COLO829 (cell line): ENCODE data around the gene ADGRE3.
A peak's percentile ranks its signal among the peaks of the same experiment; 100 is the strongest.

Experiments used
- DNase-seq: peaks from one replicate; pipeline ENCODE4 v3.0.0; 2012; ENCODE audit warnings: low spot score

ADGRE3 gene

DNA sequence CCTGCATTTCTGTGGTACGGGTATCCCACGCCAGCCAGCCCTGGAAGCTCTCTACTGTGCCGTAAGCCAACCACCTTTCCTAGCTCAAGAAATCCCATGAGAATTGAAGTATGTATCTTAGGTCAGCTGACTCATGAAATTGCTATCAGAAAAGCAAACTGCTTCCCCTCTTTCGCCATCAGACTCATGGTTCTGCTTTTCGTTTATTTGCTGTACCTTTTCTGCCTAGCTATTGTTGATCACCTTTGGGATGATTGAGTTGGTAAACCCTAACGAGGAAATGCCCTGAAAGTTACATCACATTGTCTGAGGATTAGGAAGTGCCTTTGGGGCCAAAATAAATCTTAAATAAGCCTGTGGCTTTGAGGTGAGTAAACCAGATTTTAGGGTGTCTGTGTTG lies at the start of gene ADGRE3:
TSS of gene ADGRE3 (minus strand) at position 81 of the 400 bp plus-strand sequence. CDS start at position 7, 74 bp downstream.
- no peak for DNase-seq

GRCh38 chr19:14722127-14722526 lies 47.5 kb upstream of the ADGRE3 start:
- DNase-seq = no peak

DNA sequence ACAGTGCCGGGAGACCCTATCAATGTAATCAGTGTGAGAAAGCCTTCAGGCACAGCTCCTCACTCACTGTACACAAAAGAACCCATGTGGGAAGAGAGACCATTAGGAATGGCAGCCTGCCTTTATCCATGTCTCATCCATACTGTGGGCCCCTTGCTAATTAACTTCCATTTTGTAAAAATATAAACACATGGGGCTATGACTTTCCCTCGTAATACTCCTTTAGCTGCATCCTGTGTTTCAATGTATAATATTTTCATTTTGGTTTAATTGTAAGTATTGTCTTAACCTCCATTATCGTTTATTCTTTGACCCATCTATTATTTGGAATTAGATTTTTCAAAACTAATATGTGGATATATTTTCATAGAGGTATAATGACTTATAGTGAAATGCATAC lies 44.5 kb upstream of the ADGRE3 start:
- DNase-seq = no peak

DNA sequence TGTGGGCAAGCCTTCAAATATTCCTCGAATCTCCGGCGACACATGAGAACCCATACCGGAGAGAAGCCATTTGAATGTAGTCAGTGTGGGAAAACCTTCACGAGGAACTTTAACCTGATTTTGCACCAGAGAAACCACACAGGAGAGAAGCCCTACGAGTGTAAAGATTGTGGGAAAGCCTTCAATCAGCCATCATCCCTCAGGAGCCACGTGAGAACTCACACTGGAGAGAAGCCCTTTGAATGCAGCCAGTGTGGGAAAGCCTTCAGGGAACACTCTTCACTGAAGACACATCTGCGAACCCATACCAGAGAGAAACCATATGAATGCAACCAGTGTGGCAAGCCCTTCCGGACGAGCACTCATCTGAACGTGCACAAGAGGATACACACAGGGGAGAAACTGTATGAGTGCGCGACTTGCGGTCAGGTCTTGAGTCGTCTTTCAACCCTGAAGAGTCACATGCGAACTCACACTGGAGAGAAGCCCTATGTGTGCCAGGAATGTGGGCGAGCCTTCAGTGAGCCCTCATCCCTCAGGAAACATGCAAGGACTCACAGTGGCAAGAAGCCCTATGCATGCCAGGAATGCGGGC lies 44.0 kb upstream of the ADGRE3 start:
- DNase-seq = no peak

GRCh38 chr19:14715841-14716240 lies 41.2 kb upstream of the ADGRE3 start:
- DNase-seq = no peak

DNA sequence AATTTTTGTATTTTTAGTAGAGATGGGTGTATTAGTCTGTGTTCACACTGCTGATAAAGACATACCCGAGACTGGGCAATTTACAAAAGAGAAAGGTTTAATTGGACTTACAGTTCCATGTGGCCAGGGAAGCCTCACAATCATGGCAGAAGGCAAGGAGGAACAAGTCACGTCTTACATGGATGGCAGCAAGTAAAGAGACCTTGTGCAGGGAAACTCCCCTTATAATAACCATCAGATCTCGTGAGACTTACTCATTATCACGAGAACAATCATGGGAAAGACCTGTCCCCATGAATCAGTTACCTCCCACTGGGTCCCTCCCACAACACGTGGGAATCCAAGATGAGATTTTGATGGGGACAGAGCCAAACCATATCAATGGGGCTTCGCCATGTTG lies 29.8 kb upstream of the ADGRE3 start:
- no peak for DNase-seq

DNA sequence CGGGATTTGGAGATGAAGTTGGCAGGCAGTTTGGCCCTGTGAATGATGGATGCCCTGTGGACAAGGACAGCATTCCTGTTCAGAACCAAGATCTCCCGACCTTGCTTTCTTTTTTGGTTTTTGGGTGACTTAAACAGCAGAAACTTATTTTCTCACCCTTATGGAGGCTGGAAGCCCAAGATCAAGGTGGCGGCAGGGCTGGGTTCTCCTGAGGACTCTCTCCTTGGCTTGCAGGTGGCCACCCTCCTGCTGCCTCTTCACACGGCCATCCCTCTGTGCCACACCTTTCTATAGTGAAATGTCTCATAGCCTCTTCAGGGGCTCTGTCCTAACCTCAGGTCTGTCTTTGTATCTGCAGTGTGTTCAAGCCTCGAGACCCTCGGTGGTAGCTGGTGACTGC lies 29.2 kb upstream of the ADGRE3 start:
- DNase-seq = no peak

DNA sequence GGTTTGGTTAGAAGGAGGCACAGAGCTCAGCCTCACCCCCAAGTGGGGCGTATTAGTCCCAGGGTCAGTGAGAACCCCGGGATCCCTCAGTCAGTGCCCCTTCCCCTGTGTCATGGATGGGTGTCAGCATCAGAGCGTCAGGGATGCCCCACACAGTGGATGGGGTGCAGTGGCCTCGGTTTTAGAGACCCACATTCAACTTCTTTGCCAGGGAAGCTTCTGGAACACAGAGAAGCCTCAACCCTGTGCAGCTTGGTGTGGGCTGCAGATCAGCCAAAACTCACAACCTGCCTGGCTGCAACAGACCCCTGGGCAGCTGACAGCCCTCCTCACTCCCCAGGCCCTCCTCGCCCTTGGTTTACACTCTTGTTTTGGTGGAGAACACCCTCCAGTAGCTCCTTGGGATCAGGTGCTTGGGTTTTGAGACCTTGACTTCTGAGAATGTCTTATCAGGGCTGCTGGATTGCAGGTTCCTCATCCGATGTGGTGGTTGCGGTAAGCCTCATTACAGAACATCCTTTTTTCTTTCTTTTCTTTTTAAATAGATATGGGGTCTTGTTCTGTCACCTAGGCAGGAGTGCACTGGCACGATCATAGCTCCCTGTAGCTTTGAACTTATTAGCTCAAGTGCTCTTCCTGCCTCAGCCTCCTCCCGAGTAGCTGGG lies 26.2 kb upstream of the ADGRE3 start:
- no peak for DNase-seq

DNA sequence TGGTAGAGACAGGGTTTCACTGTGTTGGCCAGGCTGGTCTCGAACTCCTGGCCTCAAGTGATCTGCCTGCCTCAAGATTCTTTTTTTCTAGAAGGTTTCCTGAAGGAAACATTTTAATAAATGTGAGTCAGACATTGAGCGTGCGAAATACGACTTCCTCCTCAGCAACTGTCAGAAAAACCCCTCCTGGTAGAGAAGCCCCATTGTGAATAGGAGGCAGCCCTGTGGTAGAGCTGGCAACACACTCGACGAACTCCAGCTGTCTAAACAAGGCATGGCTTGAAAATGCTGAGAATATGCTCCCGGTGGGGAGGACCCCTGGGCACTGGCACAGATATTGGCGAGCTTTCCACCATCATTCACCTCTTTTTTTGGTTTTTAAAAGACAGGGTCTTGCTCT lies 25.0 kb upstream of the ADGRE3 start:
- no peak for DNase-seq

GRCh38 chr19:14695471-14695870 lies 20.8 kb upstream of the ADGRE3 start:
- no peak for DNase-seq

GRCh38 chr19:14694641-14695266 lies 20.1 kb upstream of the ADGRE3 start:
- no peak for DNase-seq

GRCh38 chr19:14689598-14690503 lies 15.2 kb upstream of the ADGRE3 start, which contains the start of gene ZNF333:
TSS of gene ZNF333 (plus strand) at chr19:14690048. CDS start at chr19:14693492, 3,444 bp downstream.
- DNase-seq = peak; percentile 94

DNA sequence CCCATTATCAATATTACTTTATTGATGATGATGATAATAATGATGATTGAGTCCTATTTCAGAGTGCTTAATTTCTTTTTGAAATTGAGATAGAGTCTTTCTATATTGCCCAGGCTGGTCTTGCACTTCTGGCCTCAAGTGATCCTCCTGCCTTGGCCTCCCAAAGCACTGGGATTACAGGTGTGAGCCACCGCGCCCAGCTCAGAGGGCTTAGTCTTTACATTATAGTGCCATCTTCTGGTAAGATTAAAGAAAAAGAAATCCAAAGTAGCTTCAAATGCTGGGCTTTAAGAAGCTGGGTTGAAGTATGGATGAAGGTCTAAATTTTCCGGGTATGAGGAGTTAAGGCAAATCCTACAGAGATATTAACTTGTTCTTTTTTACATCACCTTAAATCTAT lies 11.8 kb upstream of the ADGRE3 start:
- no peak for DNase-seq

DNA sequence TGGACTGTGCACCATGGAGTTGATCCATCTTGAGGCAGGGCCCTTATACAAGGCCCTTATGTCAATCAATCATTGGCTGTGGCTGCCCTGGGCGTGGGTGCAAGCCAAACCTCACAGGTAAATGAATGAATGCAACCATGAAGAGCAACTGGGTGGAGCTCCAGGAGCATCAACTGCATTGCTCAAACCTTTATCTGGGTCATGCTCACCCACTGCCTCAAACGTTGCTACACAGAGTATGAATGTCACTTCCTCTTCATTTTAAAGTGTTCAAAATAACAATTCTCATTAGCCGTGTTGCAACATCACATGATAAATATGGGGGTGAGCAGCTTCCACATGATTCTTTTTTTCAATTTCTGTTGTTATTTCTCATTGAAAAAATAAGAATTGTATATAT lies 8.8 kb upstream of the ADGRE3 start:
- no peak for DNase-seq

DNA sequence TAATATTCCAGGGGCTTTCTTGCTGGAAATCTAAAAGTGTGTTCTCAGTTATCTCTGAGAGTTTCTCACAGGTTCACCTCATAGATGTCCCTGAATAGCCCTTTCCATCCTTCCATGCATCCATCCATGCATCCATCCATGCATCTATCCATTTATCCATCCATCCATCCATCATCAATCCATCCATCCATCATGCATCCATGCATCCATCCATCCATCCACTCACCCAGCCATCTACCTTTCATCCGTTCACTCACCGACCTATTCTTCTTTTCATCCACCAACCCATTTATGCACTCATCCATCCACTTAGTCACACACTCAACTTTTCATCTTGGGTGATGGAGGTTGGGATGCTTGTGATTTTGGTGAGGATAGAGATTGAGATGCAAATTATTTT lies 7.4 kb upstream of the ADGRE3 start:
- no peak for DNase-seq

- DNase-seq = no peak
Observed at GRCh38 chr19:14678199-14678598, 3.6 kb upstream of the ADGRE3 start.

DNA sequence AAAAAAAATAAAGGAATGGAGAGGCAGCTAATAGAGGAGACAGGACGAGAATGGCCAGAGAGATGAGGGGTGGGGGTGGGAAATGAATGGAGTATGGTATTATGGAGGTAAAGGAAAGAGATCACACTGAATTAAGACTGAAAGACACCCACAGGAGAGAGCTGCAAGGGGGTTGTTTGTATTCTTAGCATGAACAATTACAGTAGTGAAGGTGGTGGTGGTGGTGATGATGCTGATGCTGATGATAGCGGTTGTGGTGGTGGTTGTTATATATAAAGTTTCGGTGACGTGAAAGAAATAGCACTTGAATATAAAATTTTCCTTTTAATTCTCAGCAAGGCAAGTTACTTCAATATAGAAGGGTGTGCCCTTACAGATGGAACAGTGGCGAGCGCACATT lies 2.8 kb upstream of the ADGRE3 start:
- no peak for DNase-seq

DNA sequence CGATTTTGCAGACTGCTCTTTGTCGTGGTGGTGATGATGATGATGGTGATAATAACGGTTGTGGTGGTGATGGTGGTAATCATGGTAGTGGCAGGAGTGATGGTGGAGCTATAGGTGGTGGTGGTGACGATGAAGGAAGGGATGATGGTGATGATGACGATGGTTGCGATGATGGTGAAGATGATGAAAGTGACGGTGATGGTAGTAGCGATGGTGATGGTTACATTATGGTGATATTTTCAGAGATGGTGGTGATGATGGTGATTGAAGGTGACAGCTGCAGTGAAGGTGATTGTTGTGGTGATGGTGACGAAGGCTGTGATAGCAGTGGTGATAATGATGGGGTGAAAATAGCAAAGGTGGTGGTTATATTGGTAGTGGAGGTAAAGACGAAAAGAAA lies 2.1 kb upstream of the ADGRE3 start:
- DNase-seq = no peak

- no peak for DNase-seq
Observed at GRCh38 chr19:14673088-14673487, 1.6 kb downstream of the ADGRE3 start.

DNA sequence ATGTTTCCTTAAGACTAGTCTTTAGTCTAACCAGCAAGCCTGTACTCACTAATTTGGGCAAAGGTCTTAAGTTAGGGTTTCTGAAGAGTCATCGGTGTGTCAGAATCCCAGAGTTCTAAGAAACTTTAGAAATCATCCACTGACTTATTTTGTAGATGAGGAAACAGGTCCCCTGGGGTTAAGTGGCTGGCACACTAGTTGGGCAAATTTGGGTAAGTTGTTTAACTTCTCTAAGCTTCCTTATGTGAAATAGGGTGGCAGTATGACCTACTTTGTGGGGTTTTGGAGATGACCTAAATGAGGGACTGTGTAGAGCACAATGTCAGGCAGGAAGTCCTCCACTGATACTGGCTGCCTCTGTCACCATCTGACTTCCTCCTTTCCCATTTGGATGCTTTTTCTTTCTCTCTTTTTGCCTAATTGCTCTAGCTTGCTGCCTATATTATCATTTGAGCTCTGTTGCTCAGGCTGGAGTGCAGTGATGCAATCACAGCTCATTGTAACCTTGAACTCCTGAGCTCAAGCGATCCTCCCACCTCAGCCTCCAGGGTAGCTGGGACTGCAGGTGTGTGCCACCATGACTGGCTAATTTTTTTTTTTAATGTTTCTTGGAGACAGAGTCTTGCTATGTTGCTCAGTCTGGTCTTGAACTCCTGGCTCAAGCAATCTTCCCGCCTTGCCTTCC lies 2.3 kb downstream of the ADGRE3 start:
- no peak for DNase-seq

DNA sequence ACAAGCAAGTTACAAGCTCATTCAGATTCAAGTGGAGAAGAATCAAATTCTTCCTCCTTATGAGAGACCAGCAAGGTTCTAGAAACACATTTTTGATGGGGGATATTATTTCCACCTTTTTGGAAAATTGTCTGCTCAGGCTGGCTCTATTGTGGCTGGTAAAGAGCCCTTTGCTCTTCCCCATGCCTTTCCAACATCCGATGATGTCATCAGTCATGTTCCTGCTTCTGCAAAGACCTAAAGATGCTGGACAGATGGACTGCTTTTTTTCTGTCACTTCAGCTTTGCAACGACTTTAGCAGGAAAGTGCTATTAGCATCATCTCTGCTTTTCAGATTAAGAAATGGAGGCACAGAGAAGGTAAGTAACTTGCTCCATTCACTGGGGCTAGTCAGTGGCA lies 4.2 kb downstream of the ADGRE3 start:
- no peak for DNase-seq

DNA sequence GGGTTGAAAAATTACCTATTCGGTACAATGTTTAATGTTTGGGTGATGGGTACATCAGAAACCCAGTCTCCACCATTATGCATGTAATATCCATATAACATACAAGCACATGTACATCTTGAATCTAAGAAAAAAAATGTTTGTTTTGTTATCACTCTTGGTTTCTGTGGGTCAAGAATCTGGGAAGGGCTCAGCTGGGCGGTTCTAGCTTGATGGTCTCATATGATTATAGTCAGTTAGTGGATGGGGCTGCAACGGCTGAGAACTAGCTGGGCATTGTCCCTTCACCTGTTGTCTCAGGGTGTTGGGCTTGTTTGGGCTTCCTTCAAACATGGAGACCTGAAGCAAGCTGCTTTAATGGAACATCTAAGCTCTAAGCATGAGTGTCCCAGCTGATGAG lies 4.7 kb downstream of the ADGRE3 start:
- no peak for DNase-seq
